IMR-90 (cell line): Measurements from ENCODE around the gene TOMM6. TPM values are rescaled to one million over a fixed set of nuclear protein-coding genes. Genes with fewer than 3 reads are reported as not detected.

Source experiments
- ATAC-seq: fragments of 200-7000 bp; cut with Tn5 transposase; 2 replicates; pipeline ENCODE4 v1.9.1; 2020; ENCODE audit warnings: low read depth, mild to moderate bottlenecking, moderate library complexity
- BruUV-seq: library from RNA; stranded (reverse); fragments of 400-500 nt; replicated peaks from 2 replicates; lab custom pipeline; 2021; lab: Mats Ljungman, UMichigan
- CTCF ChIA-PET: fragments of 300-600 bp; formaldehyde crosslinking; extraction: SDS; loops from one replicate; lab custom pipeline; 2021; ENCODE audit warnings: antibody characterized with exemption; lab: Yijun Ruan, JAX
- POLR2A ChIA-PET: fragments of 300-600 bp; sonication (Branson Sonifier 250); formaldehyde crosslinking; loops from one replicate; lab custom pipeline; 2022; ENCODE audit warnings: antibody characterized with exemption; ENCODE audit not compliant: unreplicated experiment; lab: Charles Lee
- DNase-seq: peaks from one replicate; pipeline ENCODE4 v3.0.0; 2013
- H2AFZ ChIP-seq: replicated peaks from 2 replicates; pipeline ENCODE3; 2013; ENCODE audit warnings: low read length, mild to moderate bottlenecking; ENCODE audit not compliant: poor library complexity
- H2AK5ac ChIP-seq: 2 replicates; pipeline ENCODE4 v1.6.1; 2013; ENCODE audit warnings: low read depth, low read length, inconsistent platforms
- H2AK9ac ChIP-seq: replicated peaks from 2 replicates; pipeline ENCODE3; 2013; ENCODE audit warnings: mild to moderate bottlenecking, low read depth, low read length, moderate library complexity; ENCODE audit not compliant: poor library complexity
- H2BK120ac ChIP-seq: 2 replicates; pipeline ENCODE4 v1.6.1; 2013; ENCODE audit warnings: low read depth, low read length, inconsistent platforms
- H2BK15ac ChIP-seq: 3 replicates; pipeline ENCODE4 v1.6.1; 2013; ENCODE audit warnings: low read depth, low read length, inconsistent platforms
- H2BK20ac ChIP-seq: 2 replicates; pipeline ENCODE4 v1.6.1; 2013; ENCODE audit warnings: low read depth, mild to moderate bottlenecking, inconsistent platforms, low read length, moderate library complexity
- H2BK5ac ChIP-seq: 2 replicates; pipeline ENCODE4 v1.6.1; 2013; ENCODE audit warnings: mild to moderate bottlenecking, low read depth, low read length, inconsistent platforms; ENCODE audit not compliant: poor library complexity, severe bottlenecking
- H3K14ac ChIP-seq: replicated peaks from 2 replicates; pipeline ENCODE4 v1.6.1; 2013; ENCODE audit warnings: low read depth, low read length, inconsistent platforms
- H3K18ac ChIP-seq: 2 replicates; pipeline ENCODE4 v1.6.1; 2013; ENCODE audit warnings: low read depth, low read length, control low read depth
- H3K23ac ChIP-seq: 2 replicates; pipeline ENCODE4 v1.6.1; 2013; ENCODE audit warnings: low read depth, low read length, inconsistent platforms
- H3K27ac ChIP-seq: 2 replicates; pipeline ENCODE4 v1.5.1; 2013; ENCODE audit warnings: mild to moderate bottlenecking, control low read depth, low read length; ENCODE audit not compliant: insufficient read depth
- H3K27me3 ChIP-seq: 2 replicates; pipeline ENCODE4 v1.6.1; 2013; ENCODE audit warnings: low read length; ENCODE audit not compliant: control insufficient read depth, insufficient read depth
- H3K36me3 ChIP-seq: 2 replicates; pipeline ENCODE4 v1.6.1; 2013; ENCODE audit warnings: low read length, mixed read lengths; ENCODE audit not compliant: control insufficient read depth, insufficient read depth
- H3K4ac ChIP-seq: 2 replicates; pipeline ENCODE4 v1.6.1; 2013; ENCODE audit warnings: low read depth, low read length, inconsistent platforms
- H3K4me1 ChIP-seq: 2 replicates; pipeline ENCODE4 v1.6.1; 2013; ENCODE audit warnings: low read length, mixed read lengths; ENCODE audit not compliant: control insufficient read depth, insufficient read depth
- H3K4me2 ChIP-seq: 2 replicates; pipeline ENCODE4 v1.6.1; 2013; ENCODE audit warnings: low read depth, mild to moderate bottlenecking, control low read depth, low read length, moderate library complexity
- H3K4me3 ChIP-seq: 2 replicates; pipeline ENCODE4 v1.5.1; 2013; ENCODE audit warnings: low read depth, mild to moderate bottlenecking, control low read depth, low read length, moderate library complexity; ENCODE audit not compliant: insufficient read depth
- H3K56ac ChIP-seq: 2 replicates; pipeline ENCODE4 v1.6.1; 2013; ENCODE audit warnings: low read length, inconsistent platforms; ENCODE audit not compliant: insufficient read depth; ENCODE audit errors: extremely low read depth
- H3K79me1 ChIP-seq, 2 experiments: 2 replicates each; pipeline ENCODE4 v1.6.1; 2013; ENCODE audit warnings: low read length in 2 of 2, inconsistent platforms in 1 of 2, low read depth in 1 of 2
- H3K9ac ChIP-seq: 2 replicates; pipeline ENCODE4 v1.6.1; 2013; ENCODE audit warnings: low read depth, low read length, control low read depth
- H3K9me1 ChIP-seq: 2 replicates; pipeline ENCODE4 v1.6.1; 2013; ENCODE audit warnings: low read length, inconsistent platforms; ENCODE audit not compliant: insufficient read depth
- H3K9me3 ChIP-seq: 2 replicates; pipeline ENCODE4 v1.6.1; 2013; ENCODE audit warnings: low read length; ENCODE audit not compliant: control insufficient read depth, insufficient read depth
- H4K20me1 ChIP-seq: 2 replicates; pipeline ENCODE4 v1.6.1; 2013; ENCODE audit warnings: low read length, inconsistent platforms; ENCODE audit not compliant: insufficient read depth
- H4K5ac ChIP-seq: 2 replicates; pipeline ENCODE4 v1.6.1; 2013; ENCODE audit warnings: mild to moderate bottlenecking, low read depth, low read length, control low read depth
- H4K8ac ChIP-seq, 2 experiments: 2 replicates each; pipeline ENCODE4 v1.6.1; 2013; ENCODE audit warnings: low read depth in 2 of 2, low read length in 2 of 2, control low read depth in 1 of 2, inconsistent platforms in 1 of 2
- H4K91ac ChIP-seq: 2 replicates; pipeline ENCODE4 v1.6.1; 2013; ENCODE audit warnings: low read depth, low read length, inconsistent platforms; ENCODE audit not compliant: insufficient read depth
- BHLHE40 ChIP-seq: fragments of 150-350 bp; IDR thresholded peaks from 2 replicates; pipeline ENCODE4 v1.6.1; 2016; ENCODE audit warnings: mild to moderate bottlenecking, low read depth, low read length
- CEBPB ChIP-seq: IDR thresholded peaks from 2 replicates; pipeline ENCODE4 v1.6.1; 2012; ENCODE audit warnings: low read depth, low read length, improper control_type of control experiment
- ELK1 ChIP-seq: fragments of 150-350 bp; IDR thresholded peaks from 2 replicates; pipeline ENCODE4 v1.6.1; 2016; ENCODE audit warnings: low read depth, mild to moderate bottlenecking, low read length, moderate library complexity, borderline replicate concordance
- FOS ChIP-seq: fragments of 150-350 bp; IDR thresholded peaks from 2 replicates; pipeline ENCODE4 v1.6.1; 2016; ENCODE audit warnings: low read depth, low read length
- MAZ ChIP-seq: IDR thresholded peaks from 2 replicates; pipeline ENCODE4 v1.6.1; 2012; ENCODE audit warnings: low read depth, mild to moderate bottlenecking, low read length, improper control_type of control experiment, moderate library complexity, borderline replicate concordance
- MXI1 ChIP-seq: IDR thresholded peaks from 2 replicates; pipeline ENCODE4 v1.6.1; 2012; ENCODE audit warnings: low read depth, mild to moderate bottlenecking, low read length, moderate library complexity, borderline replicate concordance
- NFE2L2 ChIP-seq: fragments of 150-350 bp; IDR thresholded peaks from 2 replicates; pipeline ENCODE4 v1.6.1; 2016; ENCODE audit warnings: low read depth, mild to moderate bottlenecking, low read length
- POLR2A ChIP-seq: IDR thresholded peaks from 2 replicates; pipeline ENCODE4 v1.6.1; 2012; ENCODE audit warnings: mild to moderate bottlenecking, low read depth, low read length
- RAD21 ChIP-seq: IDR thresholded peaks from 2 replicates; pipeline ENCODE4 v1.6.1; 2012; ENCODE audit warnings: low read length, improper control_type of control experiment
- RCOR1 ChIP-seq: IDR thresholded peaks from 2 replicates; pipeline ENCODE4 v1.6.1; 2012; ENCODE audit warnings: mild to moderate bottlenecking, low read length, improper control_type of control experiment; ENCODE audit not compliant: insufficient replicate concordance
- RFX5 ChIP-seq: IDR thresholded peaks from 2 replicates; pipeline ENCODE4 v1.8.0; 2012; ENCODE audit warnings: low read depth, mild to moderate bottlenecking, low read length, moderate library complexity
- SMC3 ChIP-seq: fragments of 150-350 bp; IDR thresholded peaks from 2 replicates; pipeline ENCODE4 v1.6.1; 2016; ENCODE audit warnings: low read depth, mild to moderate bottlenecking, antibody characterized with exemption, low read length, moderate library complexity
- WGBS, 2 experiments: methylation state at CpG; one replicate each; pipeline versions ENCODE4 v1.1.5 to v1.1.7; 2013; ENCODE audit warnings: missing lambda C conversion rate in 2 of 2; ENCODE audit not compliant: insufficient read length in 1 of 2; ENCODE audit errors: extremely low coverage in 2 of 2; 5-methylcytosine and 5-hydroxymethylcytosine counted together
- dilution Hi-C: fragments of 300-500 bp; cut with HindIII; formaldehyde crosslinking; loops from one replicate; pipeline ENCODE4 v1.14.3; 2018; ENCODE audit warnings: low sequenced_read_pairs; ENCODE audit not compliant: unreplicated experiment
- in situ Hi-C: fragments of 300-500 bp; cut with MboI; formaldehyde crosslinking; loops from 3 replicates; pipeline ENCODE4 v1.14.3; 2019; ENCODE audit warnings: low sequenced_read_pairs, inconsistent platforms, mixed read lengths
- intact Hi-C: fragments of 100-400 bp; cut with micrococcal nuclease; formaldehyde crosslinking; loops from 2 replicates; pipeline ENCODE4 v1.10.0; 2022
- polyA plus RNA-seq, 3 experiments: library from polyadenylated mRNA; depleted of rRNA; stranded (reverse); fragments of >200 nt; gene quantifications; 2 replicates each; pipeline ENCODE4 v1.2.3, GENCODE V29; 2012; ENCODE audit warnings: low replicate concordance in 1 of 3
- total RNA-seq: library from RNA; depleted of rRNA; stranded (reverse); fragments of >200 nt; gene quantifications from 2 replicates; pipeline ENCODE4 v1.2.3, GENCODE V29; 2012
- TF ChIP-seq, protein P1 (sequence below): fragments of 150-350 bp; IDR thresholded peaks from 2 replicates; pipeline ENCODE4 v1.6.1; 2017; ENCODE audit warnings: mild to moderate bottlenecking, antibody characterized with exemption, low read length, low read depth
- TF ChIP-seq, protein P2 (sequence below): conservative IDR thresholded peaks from 2 replicates; pipeline ENCODE4 v1.5.1; 2012; ENCODE audit warnings: mild to moderate bottlenecking, low read depth, low read length, improper control_type of control experiment

The TOMM6 gene
- total and polyA plus RNA-seq, 2 of the 4 experiments (the other 2 are of a cell fraction), result 128 to 227 TPM

GRCh38 chr6:41756354-41756753 is 31.1 kb upstream of the TOMM6 start:
- H2BK5ac ChIP-seq, result no peak overlapping the region
- no peak overlapping the region for H4K8ac ChIP-seq
- no peaks in the 10 kb centered on the region; the same call in 1 of the 2 replicates for H3K9me1 ChIP-seq
- no peak overlapping the region for H2AK5ac ChIP-seq
- DNase-seq (no peak), ATAC-seq (no peak)
- H3K36me3 ChIP-seq, result no peaks in the 10 kb centered on the region
- peak overlapping the region; percentile 14 for H2AFZ ChIP-seq
- peaks cover 3% of the 10 kb centered on the region; the same call in 1 of the 2 replicates for H3K4me1 ChIP-seq
- no peak overlapping the region for H3K9ac ChIP-seq
- 50% methylated on average over 2 of the region's 13 CpGs; no CpG with 5 or more reads in 1 of the 2 experiments for WGBS, 2 experiments
- dilution Hi-C loops, result no loop called here
- no peak overlapping the region for H3K4me2 ChIP-seq
- H2AK9ac ChIP-seq, result no peak overlapping the region
- TF ChIP-seq MAZ, result no peak
- TF ChIP-seq NFE2L2, result no peak
- TF ChIP-seq ELK1, result no peak
- TF ChIP-seq SMC3, result no peak
- TF ChIP-seq, protein P1, sequence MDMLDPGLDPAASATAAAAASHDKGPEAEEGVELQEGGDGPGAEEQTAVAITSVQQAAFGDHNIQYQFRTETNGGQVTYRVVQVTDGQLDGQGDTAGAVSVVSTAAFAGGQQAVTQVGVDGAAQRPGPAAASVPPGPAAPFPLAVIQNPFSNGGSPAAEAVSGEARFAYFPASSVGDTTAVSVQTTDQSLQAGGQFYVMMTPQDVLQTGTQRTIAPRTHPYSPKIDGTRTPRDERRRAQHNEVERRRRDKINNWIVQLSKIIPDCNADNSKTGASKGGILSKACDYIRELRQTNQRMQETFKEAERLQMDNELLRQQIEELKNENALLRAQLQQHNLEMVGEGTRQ, result no peak
- no peak for TF ChIP-seq CEBPB
- no peak for TF ChIP-seq RFX5
- TF ChIP-seq FOS, result no peak
- no peak for TF ChIP-seq RAD21
- TF ChIP-seq BHLHE40, result no peak
- TF ChIP-seq, protein P2, sequence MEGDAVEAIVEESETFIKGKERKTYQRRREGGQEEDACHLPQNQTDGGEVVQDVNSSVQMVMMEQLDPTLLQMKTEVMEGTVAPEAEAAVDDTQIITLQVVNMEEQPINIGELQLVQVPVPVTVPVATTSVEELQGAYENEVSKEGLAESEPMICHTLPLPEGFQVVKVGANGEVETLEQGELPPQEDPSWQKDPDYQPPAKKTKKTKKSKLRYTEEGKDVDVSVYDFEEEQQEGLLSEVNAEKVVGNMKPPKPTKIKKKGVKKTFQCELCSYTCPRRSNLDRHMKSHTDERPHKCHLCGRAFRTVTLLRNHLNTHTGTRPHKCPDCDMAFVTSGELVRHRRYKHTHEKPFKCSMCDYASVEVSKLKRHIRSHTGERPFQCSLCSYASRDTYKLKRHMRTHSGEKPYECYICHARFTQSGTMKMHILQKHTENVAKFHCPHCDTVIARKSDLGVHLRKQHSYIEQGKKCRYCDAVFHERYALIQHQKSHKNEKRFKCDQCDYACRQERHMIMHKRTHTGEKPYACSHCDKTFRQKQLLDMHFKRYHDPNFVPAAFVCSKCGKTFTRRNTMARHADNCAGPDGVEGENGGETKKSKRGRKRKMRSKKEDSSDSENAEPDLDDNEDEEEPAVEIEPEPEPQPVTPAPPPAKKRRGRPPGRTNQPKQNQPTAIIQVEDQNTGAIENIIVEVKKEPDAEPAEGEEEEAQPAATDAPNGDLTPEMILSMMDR, result no peak
- no peak for TF ChIP-seq MXI1
- TF ChIP-seq POLR2A, result no peak
- no peak for TF ChIP-seq RCOR1
- H3K56ac ChIP-seq, result no peak overlapping the region
- no peak overlapping the region for H3K4ac ChIP-seq
- no peak overlapping the region for H2BK120ac ChIP-seq
- H3K14ac ChIP-seq, result no peak overlapping the region
- no TSS peak for BruUV-seq
- H2BK20ac ChIP-seq, result no peak overlapping the region
- H3K18ac ChIP-seq, result no peak overlapping the region
- no peaks in the 10 kb centered on the region for H3K79me1 ChIP-seq
- H4K5ac ChIP-seq, result no peak overlapping the region
- no peak overlapping the region for H2BK15ac ChIP-seq
- H4K20me1 ChIP-seq, result no peaks in the 10 kb centered on the region
- in situ Hi-C loops, result no loop called here
- no peak overlapping the region for H3K23ac ChIP-seq
- H3K27me3 ChIP-seq, result peaks cover 34% of the 10 kb centered on the region
- ChIA-PET CTCF (no interaction called here), POLR2A (no interaction called here)
- no peak overlapping the region for H3K27ac ChIP-seq
- H4K91ac ChIP-seq, result no peak overlapping the region
- H3K9me3 ChIP-seq, result no peaks in the 10 kb centered on the region
- intact Hi-C loops, result no loop called here
- H3K4me3 ChIP-seq, result no peak overlapping the region
